ENCODE data around the gene ADNP2. TPM values are rescaled to one million over a fixed set of nuclear protein-coding genes. Genes with fewer than 3 reads are reported as not detected.
"Not testable (repeated sequence)": the region's sequence is repeated elsewhere in the genome, so short reads cannot be mapped to it uniquely, and the experiment has no call there.

ADNP2 gene
- total RNA-seq, 3 donors from 2014 or later: 15.7 to 20.3 (median 20.1) TPM

- H3K4me1 ChIP-seq: no peaks in the 10 kb centered on the region
- no peak overlapping the region for H3K27ac ChIP-seq
- no peak for TF ChIP-seq POLR2AphosphoS5 (IDR thresholded peaks at IDR 0.05)
- no peak for TF ChIP-seq POLR2A (IDR thresholded peaks at IDR 0.05)
- TF ChIP-seq CTCF (IDR thresholded peaks at IDR 0.05): no peak
- no peaks in the 10 kb centered on the region for H3K27me3 ChIP-seq
- no peaks in the 10 kb centered on the region for H3K36me3 ChIP-seq
- intact Hi-C loops (cut with DNase I; ENCODE audit: low total_unique reads): no loop called here
- no peak overlapping the region for H3K4me3 ChIP-seq
- no peak for DNase-seq (ENCODE audit: low spot score in 2 of 2)
- no peaks in the 10 kb centered on the region for H3K9me3 ChIP-seq
Measured at GRCh38 chr18:80163183-80163582, 54.1 kb downstream of the ADNP2 start.

- DNase-seq (ENCODE audit: low spot score in 2 of 2); H3K4me1 ChIP-seq; H3K27ac ChIP-seq; H3K4me3 ChIP-seq; H3K36me3 ChIP-seq; H3K27me3 ChIP-seq; H3K9me3 ChIP-seq; intact Hi-C loops (cut with DNase I; ENCODE audit: low total_unique reads): not testable (repeated sequence)
Measured at GRCh38 chr18:80164727-80165355, 55.8 kb downstream of the ADNP2 start.

GRCh38 chr18:80166240-80166639 lies 57.2 kb downstream of the ADNP2 start:
- H3K27ac ChIP-seq: no peak overlapping the region
- intact Hi-C loops (cut with DNase I; ENCODE audit: low total_unique reads): no loop called here
- H3K9me3 ChIP-seq: no peaks in the 10 kb centered on the region
- no peak overlapping the region for H3K4me3 ChIP-seq
- H3K36me3 ChIP-seq: no peaks in the 10 kb centered on the region
- H3K4me1 ChIP-seq: no peaks in the 10 kb centered on the region
- no peak for DNase-seq (ENCODE audit: low spot score in 2 of 2)
- no peaks in the 10 kb centered on the region for H3K27me3 ChIP-seq
- TF ChIP-seq POLR2A (IDR thresholded peaks at IDR 0.05): no peak
- TF ChIP-seq POLR2AphosphoS5 (IDR thresholded peaks at IDR 0.05): no peak
- TF ChIP-seq CTCF (IDR thresholded peaks at IDR 0.05): no peak

GRCh38 chr18:80166725-80167124 lies 57.7 kb downstream of the ADNP2 start:
- no peak for DNase-seq (ENCODE audit: low spot score in 2 of 2)
- no peak overlapping the region for H3K4me3 ChIP-seq
- no peak for TF ChIP-seq POLR2AphosphoS5 (IDR thresholded peaks at IDR 0.05)
- TF ChIP-seq POLR2A (IDR thresholded peaks at IDR 0.05): no peak
- intact Hi-C loops (cut with DNase I; ENCODE audit: low total_unique reads): no loop called here
- no peaks in the 10 kb centered on the region for H3K4me1 ChIP-seq
- no peaks in the 10 kb centered on the region for H3K9me3 ChIP-seq
- no peaks in the 10 kb centered on the region for H3K36me3 ChIP-seq
- no peak overlapping the region for H3K27ac ChIP-seq
- no peaks in the 10 kb centered on the region for H3K27me3 ChIP-seq

- Histone ChIP-seq H3K36me3 (no peaks in the 10 kb centered on the region), H3K9me3 (no peaks in the 10 kb centered on the region), H3K4me3 (no peak overlapping the region), H3K27me3 (no peaks in the 10 kb centered on the region), H3K27ac (no peak overlapping the region), H3K4me1 (no peaks in the 10 kb centered on the region)
- intact Hi-C loops (cut with DNase I; ENCODE audit: low total_unique reads): no loop called here
- no peak for DNase-seq (ENCODE audit: low spot score in 2 of 2)
- TF ChIP-seq POLR2A (IDR thresholded peaks at IDR 0.05) (no peak), POLR2AphosphoS5 (IDR thresholded peaks at IDR 0.05) (no peak), CTCF (IDR thresholded peaks at IDR 0.05) (no peak)
Measured at GRCh38 chr18:80167331-80167730, 58.3 kb downstream of the ADNP2 start.

GRCh38 chr18:80167931-80168330 lies 58.9 kb downstream of the ADNP2 start:
- no peaks in the 10 kb centered on the region for H3K9me3 ChIP-seq
- H3K4me3 ChIP-seq: no peak overlapping the region
- H3K36me3 ChIP-seq: no peaks in the 10 kb centered on the region
- H3K27ac ChIP-seq: no peak overlapping the region
- H3K27me3 ChIP-seq: no peaks in the 10 kb centered on the region
- DNase-seq (ENCODE audit: low spot score in 2 of 2): no peak
- TF ChIP-seq POLR2AphosphoS5 (IDR thresholded peaks at IDR 0.05) (no peak), CTCF (IDR thresholded peaks at IDR 0.05) (no peak), POLR2A (IDR thresholded peaks at IDR 0.05) (no peak)
- intact Hi-C loops (cut with DNase I; ENCODE audit: low total_unique reads): no loop called here
- H3K4me1 ChIP-seq: no peaks in the 10 kb centered on the region
